NCI-H460 (cell line): ENCODE data around the gene YIF1B. TPM values are rescaled to one million over a fixed set of nuclear protein-coding genes. Genes with fewer than 3 reads are reported as not detected.
"Not testable (repeated sequence)": the region's sequence is repeated elsewhere in the genome, so short reads cannot be mapped to it uniquely, and the experiment has no call there.

ENCODE experiments used
- DNase-seq: peaks from one replicate; pipeline ENCODE4 v3.0.0-alpha.2; 2016; ENCODE audit warnings: low read depth; ENCODE audit errors: extremely low read depth
- polyA plus RNA-seq: library from polyadenylated mRNA; depleted of rRNA; stranded (reverse); fragments of >200 nt; gene quantifications from 2 replicates; pipeline ENCODE4 v1.2.3, GENCODE V29; 2014; cell fraction: nucleus; rRNA removed
- total RNA-seq: library from RNA; depleted of rRNA; stranded (reverse); fragments of >200 nt; shearing (Covaris generic); gene quantifications from 2 replicates; pipeline ENCODE4 v1.2.3, GENCODE V29; 2014; rRNA removed

The YIF1B gene
- total RNA-seq = 35.9 and 47.5 TPM in 2 replicates
- polyA plus RNA-seq = 72.4 and 73.8 TPM in 2 replicates

- DNase-seq = peak; percentile 94
Observed at GRCh38 chr19:38315657-38316476, at the start of gene YIF1B. YIF1B (minus strand) TSS chr19:38315947; CDS start chr19:38315917, 30 bp downstream.

DNA sequence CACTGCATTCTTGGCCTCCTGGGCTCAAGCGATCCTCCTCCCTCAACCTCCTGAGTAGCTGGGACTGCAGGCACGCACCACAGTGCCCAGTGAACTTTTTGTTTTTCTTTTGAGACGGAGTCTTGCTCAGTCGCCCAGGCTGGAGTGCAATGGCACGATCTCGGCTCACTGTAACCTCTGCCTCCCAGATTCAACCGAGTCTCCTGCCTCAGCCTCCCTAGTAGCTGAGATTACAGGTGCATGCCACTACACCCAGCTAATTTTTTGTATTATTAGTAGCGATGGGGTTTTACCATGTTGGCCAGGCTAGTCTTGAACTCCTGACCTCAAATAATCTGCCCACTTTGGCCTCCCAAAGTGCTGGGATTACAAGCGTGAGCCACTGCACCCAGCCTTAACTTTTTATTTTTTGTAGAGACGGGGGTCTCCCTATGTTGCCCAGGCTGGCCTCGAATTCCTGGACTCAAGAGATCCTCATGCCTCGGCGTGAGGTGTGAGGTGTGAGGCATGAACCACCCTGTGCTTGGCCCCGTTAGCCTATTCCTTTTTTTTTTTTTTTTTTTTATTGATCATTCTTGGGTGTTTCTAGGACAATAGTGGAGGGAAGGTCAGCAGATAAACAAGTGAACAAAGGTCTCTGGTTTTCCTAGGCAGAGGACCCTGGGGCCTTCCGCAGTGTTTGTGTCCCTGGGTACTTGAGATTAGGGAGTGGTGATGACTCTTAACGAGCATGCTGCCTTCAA, 47.4 kb upstream of the YIF1B start:
- DNase-seq = not testable (repeated sequence)

GRCh38 chr19:38362076-38362945, 46.6 kb upstream of the YIF1B start:
- DNase-seq = peak; percentile 45

- DNase-seq = peak; percentile 59
Observed at GRCh38 chr19:38361633-38362075, 45.9 kb upstream of the YIF1B start.

DNA sequence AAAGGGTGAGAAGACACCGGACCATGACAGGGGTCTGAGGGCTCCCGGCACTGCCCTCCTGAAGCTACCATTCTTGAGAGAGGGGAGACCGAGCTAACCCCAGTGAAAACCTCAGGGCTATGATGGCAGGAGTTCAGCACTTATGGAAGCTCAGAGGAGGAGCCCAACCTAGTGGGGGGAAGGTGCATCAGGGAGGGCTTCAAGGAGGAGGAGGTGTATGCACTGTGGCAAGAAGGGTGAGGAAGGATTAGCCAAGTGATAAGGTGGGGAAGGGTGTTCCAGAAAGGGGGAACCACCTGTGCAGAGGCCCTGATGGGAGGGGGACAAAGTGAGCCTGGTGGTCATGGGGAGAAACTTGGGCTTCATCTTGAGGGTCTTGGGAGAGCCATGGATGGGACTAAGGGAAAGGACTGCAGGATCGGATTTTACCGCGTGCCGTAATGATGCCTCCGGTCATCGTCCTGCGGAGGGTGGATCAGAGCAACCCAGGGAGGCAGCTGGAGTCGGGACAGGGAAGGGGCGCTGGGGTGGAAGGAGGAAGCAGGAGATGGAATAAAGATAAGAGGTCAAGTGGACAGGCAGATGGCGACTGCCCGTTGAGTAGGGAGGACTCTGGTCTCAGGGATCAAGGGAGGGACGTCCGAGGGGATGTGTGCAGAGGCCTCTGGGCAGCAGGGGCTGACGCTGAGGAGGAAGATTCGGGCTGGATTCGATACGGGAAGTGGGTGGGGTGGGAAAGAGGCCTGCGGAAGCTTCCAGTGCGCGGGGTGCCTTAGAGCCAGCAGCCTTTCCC, 45.3 kb upstream of the YIF1B start:
- no peak for DNase-seq

GRCh38 chr19:38360351-38360750, 44.6 kb upstream of the YIF1B start:
- no peak for DNase-seq

GRCh38 chr19:38359242-38360021, 43.7 kb upstream of the YIF1B start:
- no peak for DNase-seq

GRCh38 chr19:38358071-38358470, 42.3 kb upstream of the YIF1B start:
- DNase-seq = no peak

DNA sequence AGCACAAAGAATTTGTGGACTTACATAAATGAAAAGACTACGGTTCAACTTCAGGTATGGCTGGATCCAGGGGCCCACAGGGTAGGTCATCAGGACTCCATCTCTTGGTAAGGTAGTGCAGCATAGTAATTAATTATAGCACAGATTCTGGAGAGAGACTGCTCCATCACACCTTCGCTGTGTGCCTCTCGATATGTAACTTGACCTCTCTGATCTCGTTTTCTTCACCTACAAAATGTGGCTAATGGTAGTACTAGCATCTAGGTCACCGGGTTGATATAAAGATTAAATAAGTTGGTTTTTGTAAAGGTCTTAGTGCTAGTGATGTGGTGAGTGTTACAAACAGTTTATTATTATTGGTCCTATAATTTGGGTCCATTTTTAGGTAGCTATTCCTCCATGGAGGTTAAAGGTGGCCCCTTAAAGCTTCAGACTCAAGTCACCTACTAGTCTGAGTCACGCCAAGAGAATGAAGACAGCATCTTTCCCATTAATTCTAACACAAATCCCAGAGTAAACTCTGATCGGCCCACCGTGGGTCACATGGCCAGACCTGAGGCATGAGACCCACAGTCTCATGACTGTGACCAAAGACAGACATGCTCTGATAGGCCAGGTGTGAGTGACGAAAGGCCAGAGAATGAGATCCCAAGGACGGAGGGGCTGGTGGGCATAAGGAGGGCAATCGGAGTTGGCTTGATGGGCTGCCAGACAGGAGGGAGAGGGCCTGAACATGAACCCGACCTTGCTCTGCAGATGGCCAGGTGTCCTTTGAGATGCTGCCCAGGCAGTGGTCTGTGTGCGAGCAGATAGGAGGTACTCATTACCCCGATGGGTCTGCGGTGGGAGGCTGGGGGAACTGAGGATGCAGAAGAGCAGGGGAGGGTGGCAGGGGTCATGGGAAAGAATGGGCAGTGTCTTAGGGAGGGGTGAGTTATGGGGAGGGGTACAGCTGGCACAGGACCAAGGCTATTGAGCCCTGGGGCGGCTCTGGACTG, 40.3 kb upstream of the YIF1B start:
- DNase-seq = no peak

DNA sequence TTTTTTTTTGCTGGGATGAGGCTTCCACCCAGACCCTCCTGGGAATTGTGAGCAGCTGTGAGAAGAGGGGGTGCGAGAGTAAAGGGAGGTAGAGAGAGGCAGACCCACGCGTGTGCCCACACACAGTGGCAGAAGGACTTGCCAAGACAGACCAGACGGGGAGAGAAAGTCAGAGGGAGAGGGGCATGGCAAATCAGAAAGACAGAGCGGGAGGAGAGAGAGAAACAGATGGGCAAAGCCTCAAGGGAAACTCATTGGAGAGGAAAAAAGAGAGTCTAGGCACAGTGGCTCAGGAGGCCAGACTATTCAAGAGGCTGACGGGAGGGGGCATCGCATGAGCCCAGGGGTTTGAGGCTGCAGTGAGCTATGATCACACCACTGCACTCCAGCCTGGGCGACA, 36.9 kb upstream of the YIF1B start:
- DNase-seq = no peak

GRCh38 chr19:38351865-38352395, 36.2 kb upstream of the YIF1B start:
- no peak for DNase-seq

- DNase-seq = no peak
Observed at GRCh38 chr19:38350883-38351282, 35.1 kb upstream of the YIF1B start.

DNA sequence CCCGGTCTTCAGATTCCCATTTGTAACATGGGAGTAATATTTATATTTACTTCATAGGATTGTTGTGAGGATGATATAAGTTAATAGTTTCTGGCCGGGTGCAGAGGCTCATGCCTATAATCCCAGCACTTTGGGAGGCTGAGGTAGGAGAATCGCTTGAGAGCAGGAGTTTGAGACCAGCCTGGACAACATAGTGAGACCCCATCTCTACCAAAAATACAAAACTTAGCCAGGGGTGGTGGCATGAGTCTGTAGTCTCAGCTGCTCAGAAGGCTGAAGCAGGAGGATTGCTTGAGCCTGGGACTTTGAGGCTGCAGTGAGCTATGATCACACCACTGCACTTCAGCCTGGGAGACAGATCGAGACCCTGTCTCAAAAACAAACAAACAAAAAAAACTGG, 31.1 kb upstream of the YIF1B start:
- no peak for DNase-seq

DNA sequence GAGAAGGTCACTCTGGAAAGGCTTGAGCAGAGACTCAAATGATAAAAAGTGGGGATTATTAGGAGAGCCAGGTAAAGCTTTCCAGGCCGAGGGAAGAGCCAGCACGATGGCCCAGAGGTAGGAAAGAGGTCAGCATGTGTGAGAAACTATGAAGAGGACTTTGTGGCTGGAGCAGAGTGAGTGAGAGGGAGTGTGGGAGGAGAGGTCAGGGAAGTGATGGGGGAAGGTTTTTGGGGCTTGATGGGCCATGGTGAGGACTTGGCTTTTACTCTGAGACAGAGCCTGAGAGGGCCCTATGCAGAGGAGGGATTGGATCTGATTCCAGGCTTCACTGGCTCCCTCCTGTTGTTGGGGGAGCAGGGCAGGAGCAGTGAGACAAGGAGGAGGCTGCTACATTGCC, 25.2 kb upstream of the YIF1B start:
- no peak for DNase-seq

DNA sequence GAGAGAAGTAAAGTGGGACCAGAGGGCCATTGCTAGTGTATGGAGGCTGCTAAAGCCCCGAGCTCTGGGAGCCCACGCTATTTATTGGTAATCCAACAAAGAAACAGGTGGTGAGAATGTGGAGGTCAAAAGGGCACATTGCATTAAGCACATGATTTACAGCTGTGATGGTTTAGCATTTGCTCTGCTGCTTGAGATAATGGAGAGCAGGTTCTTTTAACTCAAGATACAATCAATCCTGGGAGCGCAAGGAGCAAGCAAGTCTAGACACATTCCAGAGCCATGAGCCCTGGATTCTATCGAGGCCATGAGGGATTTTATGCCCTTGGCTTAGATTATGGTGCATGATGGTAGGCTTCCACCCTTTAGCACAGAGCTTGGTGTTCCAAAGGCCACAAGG, 23.3 kb upstream of the YIF1B start:
- not testable (repeated sequence) for DNase-seq

DNA sequence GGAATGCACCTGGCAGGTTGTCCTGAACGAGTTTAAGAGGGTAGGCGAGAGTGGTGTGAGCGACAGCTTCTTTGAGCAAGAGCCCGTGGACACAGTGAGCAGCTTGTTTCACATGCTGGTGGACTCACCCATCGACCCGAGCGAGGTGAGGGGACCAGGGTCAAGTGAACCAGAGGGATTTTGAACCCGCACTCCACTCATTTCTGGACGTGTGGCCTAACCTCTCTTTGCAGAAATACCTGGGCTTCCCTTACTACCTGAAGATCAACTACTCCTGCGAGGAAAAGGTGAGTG, 21.6 kb upstream of the YIF1B start:
- DNase-seq = no peak

GRCh38 chr19:38336638-38337359, 21.1 kb upstream of the YIF1B start:
- DNase-seq = peak; percentile 92
